CD4-positive, alpha-beta T cell treated with Interleukin-15 for 1 hour (primary cell): Measurements from ENCODE around the gene FUT8.

Source experiments
- DNase-seq: peaks from one replicate; pipeline ENCODE4 v3.0.0-alpha.2; 2020

The FUT8 gene

GRCh38 chr14:65412032-65412846 lies at the start of gene FUT8:
Gene FUT8 (plus strand): TSS chr14:65412730. CDS start chr14:65561564, 148,834 bp downstream.
- peak; percentile 96 for DNase-seq

- no peak for DNase-seq
Measured at GRCh38 chr14:65366802-65367565, 45.5 kb upstream of the FUT8 start.

- DNase-seq, result no peak
Measured at GRCh38 chr14:65369560-65369959, 43.0 kb upstream of the FUT8 start.

GRCh38 chr14:65370801-65371248 lies 41.7 kb upstream of the FUT8 start:
- no peak for DNase-seq

- DNase-seq, result no peak
Measured at GRCh38 chr14:65371784-65372183, 40.7 kb upstream of the FUT8 start.

- no peak for DNase-seq
Measured at GRCh38 chr14:65373016-65373670, 39.4 kb upstream of the FUT8 start.

GRCh38 chr14:65373671-65374039 lies 38.9 kb upstream of the FUT8 start:
- no peak for DNase-seq

- DNase-seq, result no peak
Measured at GRCh38 chr14:65377576-65377975, 35.0 kb upstream of the FUT8 start.

GRCh38 chr14:65382586-65382985 lies 29.9 kb upstream of the FUT8 start:
- DNase-seq, result no peak

- no peak for DNase-seq
Measured at GRCh38 chr14:65387171-65387570, 25.4 kb upstream of the FUT8 start.

- DNase-seq, result no peak
Measured at GRCh38 chr14:65387628-65388027, 24.9 kb upstream of the FUT8 start.

- DNase-seq, result no peak
Measured at GRCh38 chr14:65392296-65392695, 20.2 kb upstream of the FUT8 start.

GRCh38 chr14:65396082-65396910 lies 16.2 kb upstream of the FUT8 start:
- no peak for DNase-seq

GRCh38 chr14:65403231-65403630 lies 9.3 kb upstream of the FUT8 start:
- no peak for DNase-seq

GRCh38 chr14:65408113-65408512 lies 4.4 kb upstream of the FUT8 start:
- DNase-seq, result no peak

GRCh38 chr14:65410640-65411039 lies 1.9 kb upstream of the FUT8 start:
- DNase-seq, result no peak

- DNase-seq, result peak; percentile 78
Measured at GRCh38 chr14:65411656-65412031, 886 bp upstream of the FUT8 start.

- no peak for DNase-seq
Measured at GRCh38 chr14:65412856-65413738, 567 bp downstream of the FUT8 start.

- no peak for DNase-seq
Measured at GRCh38 chr14:65413739-65414045, 1.2 kb downstream of the FUT8 start.

- no peak for DNase-seq
Measured at GRCh38 chr14:65414961-65415589, 2.5 kb downstream of the FUT8 start.

GRCh38 chr14:65415613-65416012 lies 3.1 kb downstream of the FUT8 start:
- DNase-seq, result no peak
